Suprapubic skin (tissue), 3 donors: Measurements from ENCODE around the gene GOLGA1.

ENCODE experiments used
- POLR2AphosphoS5 ChIP-seq, 3 donors: sonication (generic); formaldehyde crosslinking; IDR thresholded peaks; one replicate each; pipeline ENCODE4 v1.6.1; 2017; ENCODE audit warnings: antibody characterized with exemption in 3 of 3
- TF ChIP-seq, protein P1 (sequence below), 2 donors: fragments of 200-600 bp in 1 of 2; fragments of 450-650 bp in 1 of 2; sonication (generic) in 1 of 2; IDR thresholded peaks; one replicate each; pipeline ENCODE4 v1.5.1; 2016 to 2019; ENCODE audit warnings: antibody characterized with exemption in 2 of 2, mild to moderate bottlenecking in 1 of 2, moderate library complexity in 1 of 2

- TF ChIP-seq, protein P1, sequence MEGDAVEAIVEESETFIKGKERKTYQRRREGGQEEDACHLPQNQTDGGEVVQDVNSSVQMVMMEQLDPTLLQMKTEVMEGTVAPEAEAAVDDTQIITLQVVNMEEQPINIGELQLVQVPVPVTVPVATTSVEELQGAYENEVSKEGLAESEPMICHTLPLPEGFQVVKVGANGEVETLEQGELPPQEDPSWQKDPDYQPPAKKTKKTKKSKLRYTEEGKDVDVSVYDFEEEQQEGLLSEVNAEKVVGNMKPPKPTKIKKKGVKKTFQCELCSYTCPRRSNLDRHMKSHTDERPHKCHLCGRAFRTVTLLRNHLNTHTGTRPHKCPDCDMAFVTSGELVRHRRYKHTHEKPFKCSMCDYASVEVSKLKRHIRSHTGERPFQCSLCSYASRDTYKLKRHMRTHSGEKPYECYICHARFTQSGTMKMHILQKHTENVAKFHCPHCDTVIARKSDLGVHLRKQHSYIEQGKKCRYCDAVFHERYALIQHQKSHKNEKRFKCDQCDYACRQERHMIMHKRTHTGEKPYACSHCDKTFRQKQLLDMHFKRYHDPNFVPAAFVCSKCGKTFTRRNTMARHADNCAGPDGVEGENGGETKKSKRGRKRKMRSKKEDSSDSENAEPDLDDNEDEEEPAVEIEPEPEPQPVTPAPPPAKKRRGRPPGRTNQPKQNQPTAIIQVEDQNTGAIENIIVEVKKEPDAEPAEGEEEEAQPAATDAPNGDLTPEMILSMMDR (IDR thresholded peaks at IDR 0.05): no peak
- TF ChIP-seq POLR2AphosphoS5 (IDR thresholded peaks at IDR 0.05): no peak
Measured at GRCh38 chr9:124857533-124858162, 83.2 kb downstream of the GOLGA1 start.
